NB4 (cell line): ENCODE measurements around the gene TMEM17.
"Not testable (repeated sequence)": the region's sequence is repeated elsewhere in the genome, so short reads cannot be mapped to it uniquely, and the experiment has no call there.

Experiments used
- DNase-seq: peaks from one replicate; pipeline ENCODE4 v3.0.0; 2010; ENCODE audit warnings: low read depth
- H3K4me3 ChIP-seq: one replicate; pipeline ENCODE4 v1.5.1; 2011; ENCODE audit warnings: mild to moderate bottlenecking, low read depth, low read length, moderate library complexity
- CTCF ChIP-seq: IDR thresholded peaks from one replicate; pipeline ENCODE4 v1.5.1; 2012; ENCODE audit warnings: low read depth, low read length
- MAX ChIP-seq: IDR thresholded peaks from 2 replicates; pipeline ENCODE4 v1.6.1; 2011; ENCODE audit warnings: low read depth, low read length
- MYC ChIP-seq: IDR thresholded peaks from 2 replicates; pipeline ENCODE4 v1.6.1; 2011; ENCODE audit warnings: low read depth, low read length
- POLR2A ChIP-seq: IDR thresholded peaks from 2 replicates; pipeline ENCODE4 v1.6.1; 2011; ENCODE audit warnings: mild to moderate bottlenecking; ENCODE audit not compliant: insufficient read length; ENCODE audit errors: extremely low read depth

The TMEM17 gene

GRCh38 chr2:62529758-62530157, 23.8 kb upstream of the TMEM17 start:
- no peak overlapping the region for H3K4me3 ChIP-seq
- no peak for DNase-seq
- TF ChIP-seq MAX = no peak
- TF ChIP-seq POLR2A = no peak
- TF ChIP-seq MYC = no peak

GRCh38 chr2:62527478-62528210, 21.6 kb upstream of the TMEM17 start:
- no peak for DNase-seq
- no peak overlapping the region for H3K4me3 ChIP-seq
- TF ChIP-seq MYC (no peak), CTCF (no peak), POLR2A (no peak), MAX (no peak)

- H3K4me3 ChIP-seq = no peak overlapping the region
- TF ChIP-seq POLR2A (no peak), MAX (no peak), MYC (no peak), CTCF (no peak)
- DNase-seq = no peak
Observed at GRCh38 chr2:62526531-62527381, 20.8 kb upstream of the TMEM17 start.

- TF ChIP-seq MAX (no peak), MYC (no peak), POLR2A (no peak), CTCF (no peak)
- H3K4me3 ChIP-seq = no peak overlapping the region
- no peak for DNase-seq
Observed at GRCh38 chr2:62525549-62526269, 19.7 kb upstream of the TMEM17 start.

GRCh38 chr2:62524293-62524941, 18.4 kb upstream of the TMEM17 start:
- no peak overlapping the region for H3K4me3 ChIP-seq
- TF ChIP-seq MYC (no peak), CTCF (no peak), MAX (no peak), POLR2A (no peak)
- no peak for DNase-seq

GRCh38 chr2:62521061-62521460, 15.1 kb upstream of the TMEM17 start:
- not testable (repeated sequence) for DNase-seq, H3K4me3 ChIP-seq
